A673 (cell line): ENCODE results near the gene SFRP5. TPM values are rescaled to one million over a fixed set of nuclear protein-coding genes. Genes with fewer than 3 reads are reported as not detected.

Source experiments
- BruUV-seq: library from RNA; stranded (reverse); fragments of 400-500 nt; replicated peaks from 2 replicates; lab custom pipeline; 2021; lab: Mats Ljungman, UMichigan
- CTCF ChIA-PET: fragments of 300-600 bp; sonication (Branson Sonifier 250); formaldehyde crosslinking; loops from one replicate; lab custom pipeline; 2022; ENCODE audit warnings: antibody characterized with exemption; lab: Charles Lee
- POLR2A ChIA-PET: fragments of 300-600 bp; sonication (Branson Sonifier 250); formaldehyde crosslinking; loops from one replicate; lab custom pipeline; 2022; ENCODE audit warnings: antibody characterized with exemption; ENCODE audit not compliant: low non-redundant PET; lab: Charles Lee
- DNase-seq: peaks from one replicate; pipeline ENCODE4 v3.0.0-alpha.2; 2015; ENCODE audit warnings: low spot score
- H3K27ac ChIP-seq: fragments of 200-600 bp; sonication (generic); 2 replicates; pipeline ENCODE4 v1.5.1; 2016; ENCODE audit warnings: mixed run types, low read depth, mild to moderate bottlenecking, mixed read lengths, antibody characterized with exemption, low read length; ENCODE audit not compliant: poor library complexity, severe bottlenecking
- H3K27me3 ChIP-seq: fragments of 200-600 bp; sonication (generic); replicated peaks from 2 replicates; pipeline ENCODE4 v1.6.1; 2017; ENCODE audit warnings: mixed run types, low read depth, mild to moderate bottlenecking, mixed read lengths, antibody characterized with exemption, low read length; ENCODE audit not compliant: insufficient read depth, poor library complexity
- H3K36me3 ChIP-seq: fragments of 200-600 bp; sonication (generic); 2 replicates; pipeline ENCODE4 v1.6.1; 2016; ENCODE audit warnings: mixed run types, mild to moderate bottlenecking, mixed read lengths, antibody characterized with exemption, low read length; ENCODE audit not compliant: insufficient read depth, poor library complexity, severe bottlenecking
- H3K4me1 ChIP-seq: fragments of 200-600 bp; sonication (generic); 2 replicates; pipeline ENCODE4 v1.6.1; 2017; ENCODE audit warnings: mixed run types, mild to moderate bottlenecking, mixed read lengths, antibody characterized with exemption, low read length; ENCODE audit not compliant: insufficient read depth, poor library complexity, severe bottlenecking
- H3K4me3 ChIP-seq: fragments of 200-600 bp; sonication (generic); 2 replicates; pipeline ENCODE4 v1.5.1; 2016; ENCODE audit warnings: low read depth, mixed run types, mild to moderate bottlenecking, mixed read lengths, low read length; ENCODE audit not compliant: poor library complexity, severe bottlenecking
- H3K9me3 ChIP-seq: fragments of 200-600 bp; sonication (generic); 2 replicates; pipeline ENCODE4 v1.6.1; 2016; ENCODE audit warnings: mixed run types, low read depth, mild to moderate bottlenecking, mixed read lengths, antibody characterized with exemption, low read length; ENCODE audit not compliant: poor library complexity, severe bottlenecking
- EZH2 ChIP-seq: fragments of 200-600 bp; sonication (generic); IDR thresholded peaks from 2 replicates; pipeline ENCODE4 v1.6.1; 2017; ENCODE audit warnings: borderline replicate concordance, low read depth, mild to moderate bottlenecking, mixed read lengths, antibody characterized with exemption, low read length; ENCODE audit not compliant: poor library complexity, severe bottlenecking
- intact Hi-C: fragments of 100-400 bp; cut with micrococcal nuclease; formaldehyde crosslinking; loops from one replicate; pipeline ENCODE4 v1.10.0; 2022; ENCODE audit not compliant: unreplicated experiment
- total RNA-seq: library from RNA; stranded (reverse); gene quantifications from 2 replicates; pipeline ENCODE4 v1.2.3, GENCODE V29; 2021
- TF ChIP-seq, protein P1 (sequence below): fragments of 300-800, 200-600 bp; sonication (generic); conservative IDR thresholded peaks from 2 replicates; pipeline ENCODE4 v1.5.1; 2017; ENCODE audit warnings: low read depth, mild to moderate bottlenecking, antibody characterized with exemption, low read length, moderate library complexity, mixed read lengths

The SFRP5 gene
- total RNA-seq, 1 experiment from 2014 or later: not detected

DNA sequence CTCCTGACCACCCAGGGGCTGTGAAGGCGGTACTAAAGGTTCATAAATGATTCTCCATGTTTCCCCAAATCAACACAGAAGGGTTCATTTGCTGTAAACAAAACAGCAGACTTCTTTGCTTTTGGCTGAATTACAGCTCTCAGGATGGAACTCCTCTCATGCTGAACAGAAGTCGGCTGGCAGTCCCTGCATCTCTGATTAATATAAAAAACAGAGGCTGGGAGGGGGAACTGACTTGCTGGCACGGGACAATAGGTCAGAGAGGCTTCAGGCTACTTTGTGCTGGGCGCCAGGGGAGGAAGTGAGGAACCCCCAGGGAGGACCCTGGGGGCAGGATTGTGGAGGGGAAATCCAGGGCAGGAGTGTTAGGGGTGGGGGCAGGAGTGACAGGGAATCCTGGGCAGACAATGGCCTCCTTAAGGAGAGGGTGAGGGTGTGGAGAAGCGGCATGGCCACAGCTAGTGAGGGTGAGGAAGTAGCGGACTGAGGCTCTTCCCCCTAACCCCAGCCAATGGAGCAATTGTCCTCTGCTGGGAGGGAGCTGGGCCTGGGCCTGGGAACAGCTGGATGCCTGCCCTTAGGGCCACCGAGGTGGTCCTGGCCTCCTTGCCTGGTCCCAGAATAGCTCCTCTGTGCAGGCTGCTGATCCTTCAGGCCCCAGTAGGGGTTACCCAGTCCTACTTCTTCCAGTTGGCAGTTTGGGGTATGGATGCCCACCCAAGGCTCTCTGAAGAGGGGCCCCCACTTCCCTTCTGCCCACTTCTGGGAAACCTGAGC lies 9.2 kb upstream of the SFRP5 start:
- POLR2A ChIA-PET: no interaction called here
- Histone ChIP-seq H3K36me3 (no peaks in the 10 kb centered on the region), H3K27me3 (no peaks in the 10 kb centered on the region), H3K27ac (no peak overlapping the region), H3K4me3 (no peak overlapping the region), H3K4me1 (peaks cover 12% of the 10 kb centered on the region), H3K9me3 (no peaks in the 10 kb centered on the region)
- DNase-seq: no peak
- intact Hi-C loops: no loop called here
- CTCF ChIA-PET: interaction anchor here (0.6 kb wide), 1 partner anchor 1410 kb away, joined by 3 read pairs; no protein-coding TSS in a partner anchor
- no TSS peak for BruUV-seq
- TF ChIP-seq EZH2: no peak
- TF ChIP-seq, protein P1, sequence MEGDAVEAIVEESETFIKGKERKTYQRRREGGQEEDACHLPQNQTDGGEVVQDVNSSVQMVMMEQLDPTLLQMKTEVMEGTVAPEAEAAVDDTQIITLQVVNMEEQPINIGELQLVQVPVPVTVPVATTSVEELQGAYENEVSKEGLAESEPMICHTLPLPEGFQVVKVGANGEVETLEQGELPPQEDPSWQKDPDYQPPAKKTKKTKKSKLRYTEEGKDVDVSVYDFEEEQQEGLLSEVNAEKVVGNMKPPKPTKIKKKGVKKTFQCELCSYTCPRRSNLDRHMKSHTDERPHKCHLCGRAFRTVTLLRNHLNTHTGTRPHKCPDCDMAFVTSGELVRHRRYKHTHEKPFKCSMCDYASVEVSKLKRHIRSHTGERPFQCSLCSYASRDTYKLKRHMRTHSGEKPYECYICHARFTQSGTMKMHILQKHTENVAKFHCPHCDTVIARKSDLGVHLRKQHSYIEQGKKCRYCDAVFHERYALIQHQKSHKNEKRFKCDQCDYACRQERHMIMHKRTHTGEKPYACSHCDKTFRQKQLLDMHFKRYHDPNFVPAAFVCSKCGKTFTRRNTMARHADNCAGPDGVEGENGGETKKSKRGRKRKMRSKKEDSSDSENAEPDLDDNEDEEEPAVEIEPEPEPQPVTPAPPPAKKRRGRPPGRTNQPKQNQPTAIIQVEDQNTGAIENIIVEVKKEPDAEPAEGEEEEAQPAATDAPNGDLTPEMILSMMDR: no peak

- BruUV-seq: no TSS peak
- Histone ChIP-seq H3K4me1 (peaks cover 12% of the 10 kb centered on the region), H3K4me3 (no peak overlapping the region), H3K27me3 (no peaks in the 10 kb centered on the region), H3K9me3 (no peaks in the 10 kb centered on the region), H3K27ac (no peak overlapping the region), H3K36me3 (no peaks in the 10 kb centered on the region)
- DNase-seq: no peak
- ChIA-PET POLR2A (no interaction called here), CTCF (no interaction called here)
- intact Hi-C loops: no loop called here
- TF ChIP-seq, protein P1: no peak
- TF ChIP-seq EZH2: no peak
Observed at GRCh38 chr10:97779975-97780374, 8.2 kb upstream of the SFRP5 start.

DNA sequence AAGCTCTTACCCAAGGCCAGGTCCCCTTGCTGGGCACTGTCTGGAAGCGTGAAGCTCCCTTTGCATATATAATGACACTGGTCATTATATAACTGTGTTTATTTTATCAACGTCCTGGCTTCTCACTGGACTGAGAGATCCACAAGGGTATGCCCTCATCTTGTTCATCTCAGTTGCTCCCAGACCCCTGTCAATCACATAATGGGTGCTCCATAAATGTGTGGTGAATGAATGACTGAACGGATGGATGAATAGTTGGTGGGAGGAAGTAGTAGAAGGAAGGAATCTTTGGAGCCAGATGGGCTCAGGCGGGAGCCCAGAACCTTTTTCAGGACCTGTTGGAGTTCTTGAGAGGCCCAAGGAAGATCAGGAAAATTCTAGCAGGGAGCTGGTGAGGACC lies 7.7 kb upstream of the SFRP5 start:
- ChIA-PET CTCF (no interaction called here), POLR2A (no interaction called here)
- TF ChIP-seq EZH2: no peak
- TF ChIP-seq, protein P1: no peak
- Histone ChIP-seq H3K27me3 (no peaks in the 10 kb centered on the region), H3K9me3 (no peaks in the 10 kb centered on the region), H3K27ac (no peak overlapping the region), H3K4me3 (no peak overlapping the region), H3K36me3 (no peaks in the 10 kb centered on the region), H3K4me1 (peaks cover 12% of the 10 kb centered on the region)
- intact Hi-C loops: no loop called here
- no TSS peak for BruUV-seq
- DNase-seq: no peak
